GM12878 (cell line): Measurements from ENCODE around the gene SMAD1. TPM values are rescaled to one million over a fixed set of nuclear protein-coding genes. Genes with fewer than 3 reads are reported as not detected.
A peak's percentile ranks its signal among the peaks of the same experiment; 100 is the strongest.

Experiments used
- ATAC-seq: fragments of 200-7000 bp; cut with Tn5 transposase; 3 replicates; pipeline ENCODE4 v1.9.1; 2020; ENCODE audit warnings: mild to moderate bottlenecking, moderate library complexity
- BruUV-seq: library from RNA; stranded (reverse); fragments of 400-500 nt; replicated peaks from 2 replicates; lab custom pipeline; 2021; lab: Mats Ljungman, UMichigan
- CTCF ChIA-PET: fragments of 300-600 bp; sonication (Branson Sonifier 250); formaldehyde crosslinking; extraction: SDS; loops from one replicate; lab custom pipeline; 2021; ENCODE audit warnings: inconsistent platforms; lab: Yijun Ruan, JAX
- POLR2A ChIA-PET: fragments of 350-600 bp; formaldehyde crosslinking; extraction: SDS; loops from one replicate; lab custom pipeline; 2021; ENCODE audit warnings: inconsistent platforms; lab: Charles Lee
- RAD21 ChIA-PET: fragments of 300-600 bp; sonication (Branson Sonifier 250); formaldehyde crosslinking; loops from one replicate; lab custom pipeline; 2023; ENCODE audit warnings: antibody characterized with exemption; ENCODE audit not compliant: unreplicated experiment; lab: Charles Lee
- SMC1A ChIA-PET: fragments of 300-600 bp; sonication (Branson Sonifier 250); formaldehyde crosslinking; loops from one replicate; lab custom pipeline; 2023; ENCODE audit not compliant: unreplicated experiment, uncharacterized antibody; lab: Charles Lee
- DNase-seq: peaks from one replicate; pipeline ENCODE4 v3.0.0-alpha.2; 2011; ENCODE audit warnings: low read depth, low spot score
- FAIRE-seq: peaks from 3 replicates; lab custom pipeline; 2011; peaks lifted over from hg19 to GRCh38; lab: Jason Lieb, UNC
- H2AFZ ChIP-seq: 2 replicates; pipeline ENCODE4 v1.6.0; 2011; ENCODE audit warnings: low read depth, low read length, control low read depth; ENCODE audit not compliant: control insufficient read depth
- H3K27ac ChIP-seq: 2 replicates; pipeline ENCODE4 v1.5.1; 2011; ENCODE audit warnings: control low read depth; ENCODE audit not compliant: control insufficient read depth, insufficient read depth
- H3K27me3 ChIP-seq, 2 experiments: replicated peaks in 1 of 2; 2 replicates each; pipeline versions ENCODE4 v1.6.0 to v1.6.1; 2011; ENCODE audit warnings: low read length in 1 of 2; ENCODE audit not compliant: control insufficient read depth in 2 of 2, insufficient read depth in 2 of 2
- H3K36me3 ChIP-seq, 2 experiments: 2 replicates each; pipeline ENCODE4 v1.5.1; 2011; ENCODE audit warnings: low read length in 1 of 2; ENCODE audit not compliant: control insufficient read depth in 2 of 2, insufficient read depth in 2 of 2
- H3K4me1 ChIP-seq: 2 replicates; pipeline ENCODE4 v1.6.1; 2011; ENCODE audit warnings: mild to moderate bottlenecking, low read length, moderate library complexity, mixed read lengths; ENCODE audit not compliant: control insufficient read depth, insufficient read depth
- H3K4me2 ChIP-seq: 2 replicates; pipeline ENCODE4 v1.6.0; 2011; ENCODE audit warnings: control low read depth; ENCODE audit not compliant: control insufficient read depth, insufficient read depth
- H3K4me3 ChIP-seq: fragments of 200-600 bp; sonication (generic); 2 replicates; pipeline ENCODE4 v1.5.1; 2016
- H3K79me2 ChIP-seq: 2 replicates; pipeline ENCODE4 v1.6.0; 2011; ENCODE audit warnings: low read length; ENCODE audit not compliant: control insufficient read depth, insufficient read depth
- H3K9ac ChIP-seq: 2 replicates; pipeline ENCODE4 v1.8.0; 2011; ENCODE audit warnings: low read length, control low read depth, mixed read lengths; ENCODE audit not compliant: control insufficient read depth, insufficient read depth
- H3K9me3 ChIP-seq: replicated peaks from 3 replicates; pipeline ENCODE4 v1.5.1; 2011; ENCODE audit warnings: mild to moderate bottlenecking, low read length; ENCODE audit not compliant: control insufficient read depth, insufficient read depth
- H4K20me1 ChIP-seq: 2 replicates; pipeline ENCODE4 v1.6.0; 2011; ENCODE audit not compliant: control insufficient read depth, insufficient read depth
- BCLAF1 ChIP-seq: fragments of 450-650 bp; IDR thresholded peaks from 2 replicates; pipeline ENCODE4 v1.6.1; 2017; ENCODE audit warnings: antibody characterized with exemption, mild to moderate bottlenecking, moderate library complexity
- CBFB ChIP-seq: IDR thresholded peaks from 2 replicates; pipeline ENCODE4 v1.6.1; 2016; ENCODE audit warnings: antibody characterized with exemption, low read depth
- MLLT1 ChIP-seq: fragments of 450-650 bp; IDR thresholded peaks from 2 replicates; pipeline ENCODE4 v1.6.1; 2016; ENCODE audit warnings: mild to moderate bottlenecking
- MTA2 ChIP-seq: fragments of 450-650 bp; IDR thresholded peaks from 2 replicates; pipeline ENCODE4 v1.6.1; 2016; ENCODE audit warnings: low read depth, mild to moderate bottlenecking, moderate library complexity
- NR2F1 ChIP-seq: fragments of 450-650 bp; conservative IDR thresholded peaks from 2 replicates; pipeline ENCODE4 v1.6.1; 2017; ENCODE audit warnings: mild to moderate bottlenecking
- PKNOX1 ChIP-seq: fragments of 450-650 bp; IDR thresholded peaks from 2 replicates; pipeline ENCODE4 v1.6.1; 2016; ENCODE audit warnings: mild to moderate bottlenecking
- RUNX3 ChIP-seq: IDR thresholded peaks from 2 replicates; pipeline ENCODE4 v1.6.1; 2012; ENCODE audit warnings: low read length, inconsistent platforms
- SPI1 ChIP-seq: IDR thresholded peaks from 2 replicates; pipeline ENCODE4 v1.6.1; 2011; ENCODE audit warnings: low read depth, mild to moderate bottlenecking, low read length, moderate library complexity, borderline replicate concordance; ENCODE audit not compliant: insufficient read depth
- STAT1 ChIP-seq: fragments of 450-650 bp; conservative IDR thresholded peaks from 2 replicates; pipeline ENCODE4 v1.6.1; 2014; ENCODE audit warnings: antibody characterized with exemption, mild to moderate bottlenecking
- TCF3 ChIP-seq: IDR thresholded peaks from 2 replicates; pipeline ENCODE4 v1.6.1; 2012; ENCODE audit warnings: low read depth, mild to moderate bottlenecking, low read length, borderline replicate concordance; ENCODE audit not compliant: insufficient read depth
- ZBTB33 ChIP-seq: fragments of 450-650 bp; IDR thresholded peaks from 2 replicates; pipeline ENCODE4 v1.6.1; 2017; ENCODE audit warnings: mild to moderate bottlenecking
- WGBS: methylation state at CpG from one replicate; pipeline ENCODE4 v1.1.6; 2016; ENCODE audit warnings: low lambda C conversion rate; ENCODE audit not compliant: insufficient replicate concordance, insufficient coverage; ENCODE audit errors: missing lambda C conversion rate; 5-methylcytosine and 5-hydroxymethylcytosine counted together
- in situ Hi-C: fragments of 300-500 bp; cut with MboI; formaldehyde crosslinking; loops from 9 replicates; pipeline ENCODE4 v1.14.3; 2018; ENCODE audit warnings: mixed read lengths
- intact Hi-C: fragments of 100-400 bp; cut with micrococcal nuclease; formaldehyde crosslinking; loops from one replicate; pipeline ENCODE4 v1.14.2; 2022; ENCODE audit not compliant: unreplicated experiment
- polyA plus RNA-seq, 11 experiments: library from polyadenylated mRNA; depleted of rRNA in 4 of 11; unstranded in 6 of 11; stranded (reverse) in 5 of 11; fragments of >200 nt; fragmentation: Nextera tagmentation in 4 of 11; fragmentation: Illumina TruSeq in 1 of 11; extraction: Ambion mirVana in 4 of 11; extraction: Trizol in 1 of 11; gene quantifications; 1 replicate in 1 of 11; 2 replicates in 10 of 11; pipeline versions ENCODE4 v1.2.1 to v1.2.3, GENCODE V29; 2011 to 2016; ENCODE audit warnings: inconsistent platforms in 2 of 11, missing spikeins in 2 of 11, low read depth in 1 of 11
- total RNA-seq, 4 experiments: library from RNA; depleted of rRNA in 3 of 4; stranded (reverse); fragments of >200 nt in 3 of 4; fragmentation: Illumina TruSeq in 1 of 4; extraction: Trizol in 1 of 4; gene quantifications; 2 replicates each; pipeline versions ENCODE4 v1.2.1 to v1.2.3, GENCODE V29; 2013 to 2021

Gene SMAD1
- total and polyA plus RNA-seq, 10 of the 15 experiments (the other 5 are each of a cell fraction or from before 2014, with no cell fraction given) = 0.29 to 17.5 (median 13.6) TPM

GRCh38 chr4:145473203-145473602, 8.4 kb upstream of the SMAD1 start (continued):
- TF ChIP-seq BCLAF1 = no peak
- no peak for TF ChIP-seq TCF3
- no peak for TF ChIP-seq MTA2
- TF ChIP-seq NR2F1 = no peak
- TF ChIP-seq MLLT1 = no peak
- TF ChIP-seq ZBTB33 = no peak

- Histone ChIP-seq H3K36me3 (no peaks in the 10 kb centered on the region), H3K4me3 (peak overlapping the region; percentile 81; the same call in 1 of the 2 replicates), H4K20me1 (no peaks in the 10 kb centered on the region), H3K9me3 (peaks cover 1% of the 10 kb centered on the region; the same call in 2 of the 3 replicates), H2AFZ (no peak overlapping the region), H3K27me3 (peaks cover 0 to 3% of the 10 kb centered on the region in 2 experiments; a peak in 1 of 4 replicates), H3K4me2 (0 out of 2 replicates have a peak overlapping the region, but pooled peaks have one; percentile 64), H3K27ac (no peak overlapping the region), H3K79me2 (peaks cover 38% of the 10 kb centered on the region), H3K9ac (no peak overlapping the region), H3K4me1 (peaks cover 2% of the 10 kb centered on the region; the same call in 1 of the 2 replicates)
- ChIA-PET POLR2A (no interaction called here), SMC1A (no interaction called here), RAD21 (no interaction called here), CTCF (no interaction called here)
- intact Hi-C loops (no loop called here), in situ Hi-C loops (no loop called here)
- no peak for ATAC-seq
- 0% methylated on average over 1 of the region's 1 CpG for WGBS
- BruUV-seq = no TSS peak
- DNase-seq = no peak
- TF ChIP-seq STAT1 (no peak), CBFB (no peak), PKNOX1 (peak; percentile 59), SPI1 (peak; percentile 14; the same call in 1 of the 2 replicates), RUNX3 (peak; percentile 28; the same call in 1 of the 2 replicates)
- FAIRE-seq = no peak
Measured at GRCh38 chr4:145480257-145480656, 1.4 kb upstream of the SMAD1 start.
